ENCODE data around the gene ZPBP2.

ZPBP2 gene

DNA sequence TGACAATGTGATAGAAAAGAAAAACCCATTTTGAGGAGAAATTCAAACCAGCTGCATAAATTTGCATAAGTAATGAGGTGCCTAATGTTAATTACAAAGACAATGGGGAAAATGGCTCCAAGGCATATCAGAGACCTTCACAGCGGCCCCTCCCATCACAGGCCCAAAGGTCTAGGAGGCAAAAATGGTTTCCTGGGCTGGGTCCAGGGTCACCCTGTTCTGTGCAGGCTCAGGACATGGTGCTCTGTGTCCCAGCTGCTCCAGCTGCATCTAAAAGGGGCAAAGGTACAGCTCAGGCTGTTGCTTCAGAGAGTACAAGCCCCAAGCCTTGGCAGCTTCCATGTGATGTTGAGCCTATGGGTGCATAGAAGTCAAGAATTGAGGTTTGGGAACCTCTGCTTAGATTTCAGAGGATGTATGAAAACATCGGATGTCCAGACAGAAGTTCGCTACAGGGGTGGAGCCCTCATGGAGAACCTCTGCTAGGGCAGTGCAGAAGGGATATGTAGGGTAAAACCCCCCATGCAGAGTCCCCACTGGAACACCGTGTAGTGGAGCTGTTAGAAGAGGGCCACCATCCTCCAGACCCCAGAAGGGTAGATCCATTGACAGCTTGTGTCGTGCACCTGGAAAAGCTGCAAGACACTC is 44.5 kb upstream of the ZPBP2 start:
- no peak overlapping the region for H3K4ac ChIP-seq (ENCODE audit: low read depth, low read length)

DNA sequence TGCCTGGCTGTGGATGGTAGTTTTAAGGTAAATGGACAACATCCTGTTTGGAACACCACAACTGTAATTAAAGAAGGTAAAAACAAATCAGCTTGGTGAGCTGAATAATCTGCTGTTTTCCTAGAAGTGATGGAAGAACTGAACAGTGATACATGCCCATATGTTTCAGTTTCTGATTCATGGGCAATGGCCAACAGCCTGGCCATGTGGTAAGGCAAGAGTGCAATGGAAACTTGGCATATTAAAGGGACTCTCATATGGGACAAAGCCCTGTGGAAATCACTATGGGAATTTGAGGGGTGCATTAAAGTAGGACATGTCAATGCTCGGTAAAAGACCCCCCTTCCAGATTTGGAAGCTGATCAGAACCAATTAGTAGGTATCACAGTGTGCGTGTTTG is 41.7 kb upstream of the ZPBP2 start:
- Histone ChIP-seq H2BK15ac (replicated peaks; ENCODE audit: low read depth) (no peak overlapping the region), H3K23ac (ENCODE audit: low read length) (no peak overlapping the region), H3K27me3 (ENCODE audit: insufficient read depth, low read length, poor library complexity) (no peaks in the 10 kb centered on the region), H3K9ac (ENCODE audit: low read length) (no peak overlapping the region), H3K79me2 (ENCODE audit: control insufficient read depth, insufficient read depth, low read length) (no peaks in the 10 kb centered on the region), H3K18ac (ENCODE audit: low read length) (no peak overlapping the region), H3K4me3 (ENCODE audit: low read length) (no peak overlapping the region), H2BK5ac (ENCODE audit: low read length) (no peak overlapping the region), H4K8ac (ENCODE audit: low read depth, low read length) (no peak overlapping the region), H3K4ac (ENCODE audit: low read depth, low read length) (no peak overlapping the region), H3K27ac (ENCODE audit: low read depth, low read length) (no peak overlapping the region), H3K36me3 (ENCODE audit: control insufficient read depth, insufficient read depth, low read length) (no peaks in the 10 kb centered on the region), H3K4me2 (ENCODE audit: low read length) (no peak overlapping the region), H3K56ac (ENCODE audit: low read length) (no peak overlapping the region), H2BK120ac (ENCODE audit: low read depth, low read length) (no peak overlapping the region), H3K79me1 (ENCODE audit: low read length) (no peaks in the 10 kb centered on the region), H3K4me1 (ENCODE audit: control insufficient read depth, low read depth, low read length) (no peaks in the 10 kb centered on the region), H2AK5ac (ENCODE audit: low read length) (no peak overlapping the region), H4K5ac (ENCODE audit: low read length) (no peak overlapping the region)
- no CpG with 5 or more reads among the region's 2 CpGs for WGBS (ENCODE audit: extremely low coverage, insufficient coverage, low lambda C conversion rate)
- DNase-seq = no peak

More for the DNA sequence above, 44.5 kb upstream of the ZPBP2 start:
- Histone ChIP-seq H3K27me3 (ENCODE audit: insufficient read depth, low read length, poor library complexity) (no peaks in the 10 kb centered on the region), H4K8ac (ENCODE audit: low read depth, low read length) (no peak overlapping the region), H2BK120ac (ENCODE audit: low read depth, low read length) (no peak overlapping the region), H2BK5ac (ENCODE audit: low read length) (no peak overlapping the region), H3K79me2 (ENCODE audit: control insufficient read depth, insufficient read depth, low read length) (no peaks in the 10 kb centered on the region), H3K4me2 (ENCODE audit: low read length) (no peak overlapping the region), H4K5ac (ENCODE audit: low read length) (no peak overlapping the region), H3K9ac (ENCODE audit: low read length) (no peak overlapping the region), H3K56ac (ENCODE audit: low read length) (no peak overlapping the region), H3K18ac (ENCODE audit: low read length) (no peak overlapping the region), H3K79me1 (ENCODE audit: low read length) (no peaks in the 10 kb centered on the region), H3K36me3 (ENCODE audit: control insufficient read depth, insufficient read depth, low read length) (no peaks in the 10 kb centered on the region), H3K4me3 (ENCODE audit: low read length) (no peak overlapping the region), H3K23ac (ENCODE audit: low read length) (no peak overlapping the region), H3K27ac (ENCODE audit: low read depth, low read length) (no peak overlapping the region), H2BK15ac (replicated peaks; ENCODE audit: low read depth) (no peak overlapping the region), H2AK5ac (ENCODE audit: low read length) (no peak overlapping the region), H3K4me1 (ENCODE audit: control insufficient read depth, low read depth, low read length) (no peaks in the 10 kb centered on the region)
- peak; percentile 22 for DNase-seq
- no CpG with 5 or more reads among the region's 5 CpGs for WGBS (ENCODE audit: extremely low coverage, insufficient coverage, low lambda C conversion rate)

DNA sequence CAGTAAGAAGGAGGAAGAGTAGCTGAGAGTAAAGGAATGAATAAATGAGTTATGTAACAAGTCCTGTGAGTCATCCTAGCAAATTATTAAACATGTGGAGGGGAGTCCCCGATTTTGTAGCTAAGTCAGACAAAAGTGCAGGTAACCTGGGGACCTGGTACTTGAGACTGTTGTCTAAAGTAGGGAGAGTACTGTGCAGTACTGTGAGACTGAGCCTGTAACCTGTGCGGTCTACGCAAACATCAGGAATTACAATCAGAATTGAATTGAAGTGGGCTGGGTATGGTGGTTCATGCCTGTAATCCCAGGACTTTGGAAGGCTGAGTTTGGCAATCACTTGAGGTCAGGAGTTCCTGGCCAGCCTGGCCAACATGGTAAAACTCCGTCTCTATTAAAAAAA is 39.6 kb upstream of the ZPBP2 start:
- DNase-seq = no peak
- Histone ChIP-seq H3K4ac (ENCODE audit: low read depth, low read length) (no peak overlapping the region), H3K56ac (ENCODE audit: low read length) (no peak overlapping the region), H3K79me1 (ENCODE audit: low read length) (no peaks in the 10 kb centered on the region), H3K9ac (ENCODE audit: low read length) (no peak overlapping the region), H4K8ac (ENCODE audit: low read depth, low read length) (no peak overlapping the region), H3K27me3 (ENCODE audit: insufficient read depth, low read length, poor library complexity) (no peaks in the 10 kb centered on the region), H3K36me3 (ENCODE audit: control insufficient read depth, insufficient read depth, low read length) (no peaks in the 10 kb centered on the region), H2BK120ac (ENCODE audit: low read depth, low read length) (no peak overlapping the region), H3K4me1 (ENCODE audit: control insufficient read depth, low read depth, low read length) (no peaks in the 10 kb centered on the region), H3K27ac (ENCODE audit: low read depth, low read length) (no peak overlapping the region), H2AK5ac (ENCODE audit: low read length) (no peak overlapping the region), H2BK15ac (replicated peaks; ENCODE audit: low read depth) (no peak overlapping the region), H3K4me3 (ENCODE audit: low read length) (no peak overlapping the region), H3K18ac (ENCODE audit: low read length) (no peak overlapping the region), H4K5ac (ENCODE audit: low read length) (no peak overlapping the region), H3K79me2 (ENCODE audit: control insufficient read depth, insufficient read depth, low read length) (no peaks in the 10 kb centered on the region), H3K4me2 (ENCODE audit: low read length) (no peak overlapping the region), H3K23ac (ENCODE audit: low read length) (no peak overlapping the region), H2BK5ac (ENCODE audit: low read length) (no peak overlapping the region)
- WGBS (ENCODE audit: extremely low coverage, insufficient coverage, low lambda C conversion rate) = no CpG with 5 or more reads among the region's 4 CpGs

- Histone ChIP-seq H3K27ac (ENCODE audit: low read depth, low read length) (no peak overlapping the region), H2BK5ac (ENCODE audit: low read length) (no peak overlapping the region), H4K8ac (ENCODE audit: low read depth, low read length) (no peak overlapping the region), H3K23ac (ENCODE audit: low read length) (no peak overlapping the region), H3K27me3 (ENCODE audit: insufficient read depth, low read length, poor library complexity) (no peaks in the 10 kb centered on the region), H2BK15ac (replicated peaks; ENCODE audit: low read depth) (no peak overlapping the region), H4K5ac (ENCODE audit: low read length) (no peak overlapping the region), H3K9ac (ENCODE audit: low read length) (no peak overlapping the region), H2BK120ac (ENCODE audit: low read depth, low read length) (no peak overlapping the region), H3K79me2 (ENCODE audit: control insufficient read depth, insufficient read depth, low read length) (no peaks in the 10 kb centered on the region), H3K56ac (ENCODE audit: low read length) (no peak overlapping the region), H3K79me1 (ENCODE audit: low read length) (no peaks in the 10 kb centered on the region), H3K36me3 (ENCODE audit: control insufficient read depth, insufficient read depth, low read length) (no peaks in the 10 kb centered on the region), H3K4me3 (ENCODE audit: low read length) (no peak overlapping the region), H3K4ac (ENCODE audit: low read depth, low read length) (no peak overlapping the region), H3K4me1 (ENCODE audit: control insufficient read depth, low read depth, low read length) (no peaks in the 10 kb centered on the region), H3K18ac (ENCODE audit: low read length) (no peak overlapping the region), H3K4me2 (ENCODE audit: low read length) (no peak overlapping the region), H2AK5ac (ENCODE audit: low read length) (no peak overlapping the region)
- no CpG with 5 or more reads among the region's 2 CpGs for WGBS (ENCODE audit: extremely low coverage, insufficient coverage, low lambda C conversion rate)
- DNase-seq = no peak
Measured at GRCh38 chr17:39831588-39831987, 36.4 kb upstream of the ZPBP2 start.

- Histone ChIP-seq H3K4me2 (ENCODE audit: low read length) (no peak overlapping the region), H2AK5ac (ENCODE audit: low read length) (no peak overlapping the region), H3K4ac (ENCODE audit: low read depth, low read length) (no peak overlapping the region), H4K5ac (ENCODE audit: low read length) (no peak overlapping the region), H3K9ac (ENCODE audit: low read length) (no peak overlapping the region), H3K79me2 (ENCODE audit: control insufficient read depth, insufficient read depth, low read length) (no peaks in the 10 kb centered on the region), H4K8ac (ENCODE audit: low read depth, low read length) (no peak overlapping the region), H3K18ac (ENCODE audit: low read length) (no peak overlapping the region), H3K23ac (ENCODE audit: low read length) (no peak overlapping the region), H2BK120ac (ENCODE audit: low read depth, low read length) (no peak overlapping the region), H3K4me1 (ENCODE audit: control insufficient read depth, low read depth, low read length) (no peaks in the 10 kb centered on the region), H3K56ac (ENCODE audit: low read length) (no peak overlapping the region), H2BK5ac (ENCODE audit: low read length) (no peak overlapping the region), H3K27ac (ENCODE audit: low read depth, low read length) (no peak overlapping the region), H3K79me1 (ENCODE audit: low read length) (no peaks in the 10 kb centered on the region), H3K27me3 (ENCODE audit: insufficient read depth, low read length, poor library complexity) (no peaks in the 10 kb centered on the region), H3K36me3 (ENCODE audit: control insufficient read depth, insufficient read depth, low read length) (no peaks in the 10 kb centered on the region), H2BK15ac (replicated peaks; ENCODE audit: low read depth) (no peak overlapping the region), H3K4me3 (ENCODE audit: low read length) (no peak overlapping the region)
- DNase-seq = no peak
Measured at GRCh38 chr17:39834017-39834416, 34.0 kb upstream of the ZPBP2 start.

GRCh38 chr17:39835038-39835786 is 32.8 kb upstream of the ZPBP2 start:
- H3K18ac ChIP-seq (ENCODE audit: low read length) = no peak overlapping the region
- H3K27me3 ChIP-seq (ENCODE audit: insufficient read depth, low read length, poor library complexity) = no peaks in the 10 kb centered on the region
- H3K36me3 ChIP-seq (ENCODE audit: control insufficient read depth, insufficient read depth, low read length) = no peaks in the 10 kb centered on the region
- H3K4me1 ChIP-seq (ENCODE audit: control insufficient read depth, low read depth, low read length) = no peaks in the 10 kb centered on the region
- H2AK5ac ChIP-seq (ENCODE audit: low read length) = no peak overlapping the region
- no peak overlapping the region for H4K5ac ChIP-seq (ENCODE audit: low read length)
- H3K4ac ChIP-seq (ENCODE audit: low read depth, low read length) = no peak overlapping the region
- H3K79me2 ChIP-seq (ENCODE audit: control insufficient read depth, insufficient read depth, low read length) = no peaks in the 10 kb centered on the region
- H2BK5ac ChIP-seq (ENCODE audit: low read length) = no peak overlapping the region
- H3K23ac ChIP-seq (ENCODE audit: low read length) = no peak overlapping the region
- DNase-seq = peak; percentile 27
- no peak overlapping the region for H3K9ac ChIP-seq (ENCODE audit: low read length)
- H3K79me1 ChIP-seq (ENCODE audit: low read length) = no peaks in the 10 kb centered on the region
- no peak overlapping the region for H2BK120ac ChIP-seq (ENCODE audit: low read depth, low read length)
- no peak overlapping the region for H3K56ac ChIP-seq (ENCODE audit: low read length)
- no CpG with 5 or more reads among the region's 17 CpGs for WGBS (ENCODE audit: extremely low coverage, insufficient coverage, low lambda C conversion rate)
- H3K4me3 ChIP-seq (ENCODE audit: low read length) = no peak overlapping the region
- H2BK15ac ChIP-seq (replicated peaks; ENCODE audit: low read depth) = no peak overlapping the region
- no peak overlapping the region for H4K8ac ChIP-seq (ENCODE audit: low read depth, low read length)
- H3K4me2 ChIP-seq (ENCODE audit: low read length) = no peak overlapping the region
- H3K27ac ChIP-seq (ENCODE audit: low read depth, low read length) = no peak overlapping the region
